Measurements from ENCODE around the gene SEPTIN8. TPM values are rescaled to one million over a fixed set of nuclear protein-coding genes. Genes with fewer than 3 reads are reported as not detected.
A peak's percentile ranks its signal among the peaks of the same experiment; 100 is the strongest.

The SEPTIN8 gene
- total RNA-seq, 1 experiment from 2014 or later = 38.2 TPM

DNA sequence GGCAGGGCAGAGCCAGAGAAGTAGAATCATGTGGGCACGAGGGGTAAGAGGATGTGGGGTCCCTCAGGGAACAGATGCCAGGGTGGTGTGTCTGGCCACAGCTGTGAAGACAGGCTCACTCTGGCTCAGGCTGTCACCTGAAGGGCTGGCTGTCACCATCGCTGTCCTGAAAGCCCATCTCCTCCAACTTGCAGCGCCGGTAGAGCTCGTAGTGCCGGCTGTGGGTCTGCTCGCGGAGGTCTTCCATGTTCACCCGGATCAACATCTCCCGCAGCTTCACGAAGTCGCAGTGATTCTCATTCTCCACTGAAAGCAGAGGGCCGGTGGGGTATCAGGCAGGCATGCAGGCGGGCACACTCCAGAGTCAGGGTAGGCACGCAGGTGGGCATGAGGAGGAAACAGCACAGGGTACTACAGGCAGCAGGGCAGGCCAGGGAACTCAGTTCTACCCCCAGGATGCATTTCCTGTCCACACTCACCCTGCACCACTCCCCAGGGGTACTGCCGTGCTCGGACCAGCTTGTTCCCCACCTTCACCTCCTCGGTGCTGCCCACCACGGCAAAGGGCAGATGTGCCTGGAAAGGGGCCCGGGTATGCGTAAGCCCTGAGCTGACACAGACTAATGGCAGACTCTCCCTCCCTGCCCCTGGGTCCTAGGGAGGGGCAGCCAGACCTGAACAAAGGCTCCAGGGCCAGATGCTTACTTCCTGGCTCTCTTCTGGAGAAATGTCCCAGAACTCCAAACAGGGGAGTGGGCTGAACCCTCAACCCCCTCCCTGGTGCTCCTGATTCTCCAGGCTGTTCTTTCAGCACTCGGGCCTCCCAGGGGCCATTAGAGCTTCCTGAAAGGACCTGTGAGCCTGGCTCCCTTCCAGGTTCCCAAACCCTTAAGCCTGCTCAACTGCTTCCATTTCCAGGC lies 15.5 kb downstream of the SEPTIN8 start:
- Histone ChIP-seq H3K23ac (ENCODE audit: insufficient read length, low read depth, low read length) (no peak overlapping the region), H2BK15ac (ENCODE audit: low read depth, low read length) (no peak overlapping the region), H3K14ac (ENCODE audit: insufficient read depth, low read length) (no peak overlapping the region), H2AK5ac (ENCODE audit: insufficient read length, low read length) (no peak overlapping the region), H3K56ac (ENCODE audit: insufficient read length, low read depth, low read length) (no peak overlapping the region), H4K8ac (replicated peaks; ENCODE audit: insufficient read length, low read depth, low read length) (no peak overlapping the region), H2AFZ (ENCODE audit: low read length) (no peak overlapping the region), H3K27me3 (ENCODE audit: insufficient read depth, low read length) (no peaks in the 10 kb centered on the region), H2BK120ac (ENCODE audit: low read depth, low read length, poor library complexity, severe bottlenecking) (no peak overlapping the region), H2BK5ac (ENCODE audit: insufficient read length, low read length) (no peak overlapping the region), H3K18ac (ENCODE audit: insufficient read length, low read depth, low read length) (no peak overlapping the region), H3K4me2 (ENCODE audit: insufficient read depth, insufficient read length, low read length) (no peak overlapping the region), H4K91ac (ENCODE audit: insufficient read length, low read depth, low read length) (no peak overlapping the region), H3K27ac (ENCODE audit: insufficient read length, low read depth, low read length) (no peak overlapping the region), H4K5ac (ENCODE audit: insufficient read length, low read depth, low read length) (no peak overlapping the region), H2BK20ac (ENCODE audit: low read depth, low read length, poor library complexity, severe bottlenecking) (no peak overlapping the region), H3K9ac (ENCODE audit: extremely low read depth, insufficient read length, low read length) (no peak overlapping the region), H3K9me3 (ENCODE audit: control insufficient read depth, low read depth, low read length) (no peaks in the 10 kb centered on the region), H3K23me2 (ENCODE audit: insufficient read length, low read depth, low read length, poor library complexity, severe bottlenecking) (no peaks in the 10 kb centered on the region), H3K79me1 (ENCODE audit: insufficient read depth, low read depth, low read length, poor library complexity, severe bottlenecking) (no peaks in the 10 kb centered on the region), H3K79me2 (ENCODE audit: insufficient read depth, low read length) (no peaks in the 10 kb centered on the region), H3K4me1 (ENCODE audit: insufficient read depth, low read length) (no peaks in the 10 kb centered on the region), H3K4ac (ENCODE audit: low read depth, low read length) (no peak overlapping the region), H4K20me1 (ENCODE audit: control insufficient read depth, insufficient read depth, insufficient read length) (peaks cover 2% of the 10 kb centered on the region), H3T11ph (ENCODE audit: low read length) (no peak overlapping the region), H2BK12ac (ENCODE audit: insufficient read length, low read depth, low read length) (no peak overlapping the region)
- no peak for TF ChIP-seq CTCF (conservative IDR thresholded peaks at IDR 0.05)
- Mint-ChIP-seq H3K4me3 (no peak overlapping the region), H3K9me3 (no peaks in the 10 kb centered on the region), H3K36me3 (ENCODE audit: insufficient read depth in 1 of 3, low read depth in 3 of 3) (peaks cover 5 to 37% (median 21%) of the 10 kb centered on the region in 3 experiments; a peak in 6 of 7 replicates), H3K27me3 (ENCODE audit: low read depth) (no peaks in the 10 kb centered on the region; the same call in 1 of the 2 replicates), H3K4me1 (peaks cover 0 to 2% of the 10 kb centered on the region in 2 experiments; a peak in 1 of 4 replicates), H3K27ac (no peak overlapping the region)
- DNase-seq = peak; percentile 20
- WGBS (ENCODE audit: extremely low coverage, insufficient read length, low lambda C conversion rate) = no CpG with 5 or more reads among the region's 22 CpGs

Measured in H9 (cell line).